H1 (cell line): Measurements from ENCODE around the gene PKIB. TPM values are rescaled to one million over a fixed set of nuclear protein-coding genes. Genes with fewer than 3 reads are reported as not detected.

Experiments
- CTCF ChIA-PET: fragments of 300-600 bp; sonication (Branson Sonifier 250); formaldehyde crosslinking; loops from one replicate; lab custom pipeline; 2021; ENCODE audit not compliant: partially characterized antibody; lab: Charles Lee
- POLR2A ChIA-PET: fragments of 300-600 bp; sonication (Branson Sonifier 250); formaldehyde crosslinking; loops from one replicate; lab custom pipeline; 2021; ENCODE audit warnings: inconsistent platforms; ENCODE audit not compliant: partially characterized antibody; lab: Charles Lee
- DNase-seq, 2 experiments: peaks; one replicate each; pipeline versions ENCODE4 v3.0.0 to v3.0.0-alpha.2; 2010 to 2022; ENCODE audit warnings: low spot score in 2 of 2, low read depth in 1 of 2, mixed read lengths in 1 of 2
- FAIRE-seq: peaks from 2 replicates; lab custom pipeline; 2011; peaks lifted over from hg19 to GRCh38; lab: Jason Lieb, UNC
- H2AFZ ChIP-seq: 2 replicates; pipeline ENCODE4 v1.8.1; 2012; ENCODE audit warnings: low read length, inconsistent platforms
- H2AK5ac ChIP-seq: 2 replicates; pipeline ENCODE4 v1.6.1; 2013; ENCODE audit warnings: low read depth, low read length
- H2BK120ac ChIP-seq: replicated peaks from 2 replicates; pipeline ENCODE3; 2013; ENCODE audit warnings: low read depth, low read length, inconsistent platforms
- H2BK12ac ChIP-seq: 2 replicates; pipeline ENCODE4 v1.6.1; 2013; ENCODE audit warnings: low read depth, low read length
- H2BK15ac ChIP-seq: 2 replicates; pipeline ENCODE4 v1.6.1; 2013; ENCODE audit warnings: low read length
- H2BK20ac ChIP-seq: 2 replicates; pipeline ENCODE4 v1.6.1; 2013; ENCODE audit warnings: low read length
- H2BK5ac ChIP-seq: 2 replicates; pipeline ENCODE4 v1.6.1; 2013; ENCODE audit warnings: low read depth, low read length
- H3K14ac ChIP-seq: 2 replicates; pipeline ENCODE4 v1.6.1; 2013; ENCODE audit warnings: inconsistent platforms; ENCODE audit not compliant: insufficient read length
- H3K18ac ChIP-seq: 2 replicates; pipeline ENCODE4 v1.6.1; 2013; ENCODE audit warnings: low read length; ENCODE audit errors: extremely low read depth
- H3K23ac ChIP-seq: 2 replicates; pipeline ENCODE4 v1.6.1; 2013; ENCODE audit warnings: inconsistent platforms; ENCODE audit not compliant: insufficient read length
- H3K23me2 ChIP-seq: 2 replicates; pipeline ENCODE4 v1.6.1; 2013; ENCODE audit warnings: low read depth, low read length
- H3K27ac ChIP-seq: 2 replicates; pipeline ENCODE4 v1.6.1; 2011; ENCODE audit warnings: low read depth, low read length, inconsistent platforms
- H3K27me3 ChIP-seq, 4 experiments: replicated peaks in 1 of 4; 1 replicate in 1 of 4; 2 replicates in 3 of 4; pipeline versions ENCODE4 v1.6.1 to v1.8.1; 2011 to 2013; ENCODE audit warnings: low read length in 3 of 4, mild to moderate bottlenecking in 3 of 4, inconsistent platforms in 2 of 4, mixed read lengths in 2 of 4, moderate library complexity in 1 of 4; ENCODE audit not compliant: control insufficient read depth in 3 of 4, insufficient read depth in 3 of 4; ENCODE audit errors: extremely low read depth in 1 of 4
- H3K36me3 ChIP-seq, 4 experiments: 2 replicates each; pipeline versions ENCODE4 v1.6.1 to v1.8.1; 2011 to 2013; ENCODE audit warnings: mild to moderate bottlenecking in 4 of 4, low read length in 3 of 4, moderate library complexity in 2 of 4, control low read depth in 1 of 4, inconsistent platforms in 1 of 4; ENCODE audit not compliant: insufficient read depth in 4 of 4, control insufficient read depth in 2 of 4
- H3K4ac ChIP-seq: replicated peaks from 2 replicates; pipeline ENCODE3; 2013; ENCODE audit warnings: low read length, low read depth, mixed read lengths, inconsistent platforms; ENCODE audit not compliant: insufficient read length
- H3K4me1 ChIP-seq, 4 experiments: replicated peaks in 1 of 4; 1 replicate in 1 of 4; 2 replicates in 3 of 4; pipeline versions ENCODE4 v1.6.1 to v1.8.1; 2011 to 2013; ENCODE audit warnings: low read length in 3 of 4, inconsistent platforms in 2 of 4, mixed read lengths in 1 of 4; ENCODE audit not compliant: insufficient read depth in 4 of 4, control insufficient read depth in 3 of 4
- H3K4me2 ChIP-seq, 2 experiments: 2 replicates each; pipeline versions ENCODE4 v1.6.1 to v1.8.1; 2011 to 2013; ENCODE audit warnings: low read depth in 2 of 2, low read length in 2 of 2, control low read depth in 1 of 2, inconsistent platforms in 1 of 2, mild to moderate bottlenecking in 1 of 2; ENCODE audit not compliant: insufficient read depth in 1 of 2
- H3K4me3 ChIP-seq, 4 experiments: fragments of 200-600, 300-600 bp in 1 of 4; sonication (generic), shearing (Covaris generic), sonication (Bioruptor Twin) in 1 of 4; 2 replicates each; pipeline versions ENCODE4 v1.5.1 to v1.8.1; 2011 to 2016; ENCODE audit warnings: low read length in 4 of 4, low read depth in 3 of 4, control low read depth in 2 of 4, inconsistent platforms in 2 of 4, mild to moderate bottlenecking in 2 of 4, mixed read lengths in 1 of 4, moderate library complexity in 1 of 4; ENCODE audit not compliant: insufficient read depth in 2 of 4; ENCODE audit errors: extremely low read depth in 1 of 4
- H3K56ac ChIP-seq: replicated peaks from 2 replicates; pipeline ENCODE3; 2013; ENCODE audit warnings: low read depth, mild to moderate bottlenecking, mixed read lengths, low read length, inconsistent platforms; ENCODE audit not compliant: insufficient read length
- H3K79me1 ChIP-seq: 2 replicates; pipeline ENCODE4 v1.6.1; 2013; ENCODE audit warnings: low read depth, low read length, control low read depth
- H3K79me2 ChIP-seq, 2 experiments: 2 replicates each; pipeline versions ENCODE4 v1.6.1 to v1.8.1; 2012 to 2013; ENCODE audit warnings: low read length in 2 of 2, mild to moderate bottlenecking in 2 of 2, inconsistent platforms in 1 of 2; ENCODE audit not compliant: insufficient read depth in 2 of 2, control insufficient read depth in 1 of 2
- H3K9ac ChIP-seq, 4 experiments: replicated peaks in 1 of 4; 1 replicate in 1 of 4; 2 replicates in 3 of 4; pipeline versions ENCODE4 v1.6.1 to v1.8.1; 2011 to 2013; ENCODE audit warnings: low read depth in 3 of 4, low read length in 3 of 4, control low read depth in 2 of 4, mild to moderate bottlenecking in 2 of 4, moderate library complexity in 2 of 4, inconsistent platforms in 1 of 4; ENCODE audit errors: extremely low read depth in 1 of 4
- H3K9me3 ChIP-seq, 2 experiments: 2 replicates each; pipeline versions ENCODE4 v1.6.1 to v1.8.1; 2012 to 2013; ENCODE audit warnings: mild to moderate bottlenecking in 2 of 2, moderate library complexity in 2 of 2, control low read depth in 1 of 2, inconsistent platforms in 1 of 2, low read depth in 1 of 2, low read length in 1 of 2, mixed read lengths in 1 of 2; ENCODE audit not compliant: insufficient read depth in 2 of 2
- H4K20me1 ChIP-seq, 2 experiments: replicated peaks in 1 of 2; 2 replicates each; pipeline versions ENCODE3 to v1.8.1; 2011 to 2013; ENCODE audit warnings: inconsistent platforms in 2 of 2, low read length in 2 of 2, mild to moderate bottlenecking in 1 of 2; ENCODE audit not compliant: insufficient read depth in 2 of 2, control insufficient read depth in 1 of 2
- H4K5ac ChIP-seq: 2 replicates; pipeline ENCODE4 v1.6.1; 2013; ENCODE audit warnings: low read length, low read depth, mixed read lengths, inconsistent platforms; ENCODE audit not compliant: insufficient read length
- H4K8ac ChIP-seq: 2 replicates; pipeline ENCODE4 v1.8.0; 2013; ENCODE audit warnings: mild to moderate bottlenecking, moderate library complexity, low read length, inconsistent platforms; ENCODE audit not compliant: insufficient read depth; ENCODE audit errors: extremely low read depth
- H4K91ac ChIP-seq: replicated peaks from 2 replicates; pipeline ENCODE3; 2013; ENCODE audit warnings: low read length, mixed read lengths, inconsistent platforms; ENCODE audit not compliant: insufficient read length
- BRCA1 ChIP-seq: IDR thresholded peaks from 2 replicates; pipeline ENCODE4 v1.6.1; 2012; ENCODE audit warnings: low read depth, low read length, improper control_type of control experiment
- CBX5 ChIP-seq: fragments of 300-800, 300-1000 bp; sonication (generic); IDR thresholded peaks from 2 replicates; pipeline ENCODE4 v1.7.1; 2016; ENCODE audit warnings: antibody characterized with exemption, low read length, low read depth
- CBX8 ChIP-seq: fragments of 300-800, 300-1000 bp; sonication (generic); IDR thresholded peaks from 2 replicates; pipeline ENCODE4 v1.7.1; 2016; ENCODE audit warnings: low read depth, low read length, borderline replicate concordance
- CEBPB ChIP-seq: IDR thresholded peaks from 2 replicates; pipeline ENCODE4 v1.6.1; 2012; ENCODE audit warnings: low read depth, low read length
- FOSL1 ChIP-seq: IDR thresholded peaks from 2 replicates; pipeline ENCODE4 v1.6.1; 2011; ENCODE audit warnings: mild to moderate bottlenecking, low read depth, low read length, moderate library complexity; ENCODE audit not compliant: insufficient read depth
- HDAC2 ChIP-seq, 2 experiments: fragments of 300-600 bp in 1 of 2; sonication (generic) in 1 of 2; IDR thresholded peaks; 2 replicates each; pipeline ENCODE4 v1.6.1; 2011 to 2012; ENCODE audit warnings: low read depth in 2 of 2, low read length in 2 of 2, mild to moderate bottlenecking in 2 of 2, moderate library complexity in 2 of 2, borderline replicate concordance in 1 of 2, inconsistent platforms in 1 of 2
- JUND ChIP-seq: IDR thresholded peaks from 2 replicates; pipeline ENCODE4 v1.6.1; 2011; ENCODE audit warnings: mild to moderate bottlenecking, improper control_type of control experiment, low read length
- MAFK ChIP-seq: IDR thresholded peaks from 2 replicates; pipeline ENCODE4 v1.6.1; 2012; ENCODE audit warnings: low read depth, mild to moderate bottlenecking, improper control_type of control experiment, low read length
- NANOG ChIP-seq: IDR thresholded peaks from 2 replicates; pipeline ENCODE4 v1.6.1; 2011; ENCODE audit warnings: low read length, low read depth, mild to moderate bottlenecking, inconsistent platforms; ENCODE audit not compliant: insufficient read depth, poor library complexity, severe bottlenecking
- POLR2A ChIP-seq, 2 experiments: IDR thresholded peaks; 1 replicate in 1 of 2; 2 replicates in 1 of 2; pipeline ENCODE4 v1.6.1; 2011; ENCODE audit warnings: low read depth in 2 of 2, low read length in 2 of 2, mild to moderate bottlenecking in 2 of 2; ENCODE audit errors: control extremely low read depth in 1 of 2
- RBBP5 ChIP-seq: IDR thresholded peaks from 2 replicates; pipeline ENCODE4 v1.7.1; 2012; ENCODE audit warnings: low read depth, mild to moderate bottlenecking, inconsistent platforms, low read length, moderate library complexity, borderline replicate concordance
- RFX5 ChIP-seq: IDR thresholded peaks from 2 replicates; pipeline ENCODE4 v1.6.1; 2011; ENCODE audit warnings: low read depth, low read length, improper control_type of control experiment, borderline replicate concordance
- SIX5 ChIP-seq: IDR thresholded peaks from 2 replicates; pipeline ENCODE4 v1.6.1; 2011; ENCODE audit warnings: mild to moderate bottlenecking, low read depth, low read length
- SP4 ChIP-seq: IDR thresholded peaks from 2 replicates; pipeline ENCODE4 v1.6.1; 2012; ENCODE audit warnings: low read length, inconsistent platforms
- TEAD4 ChIP-seq: IDR thresholded peaks from 2 replicates; pipeline ENCODE4 v1.6.1; 2012; ENCODE audit warnings: low read depth, low read length, inconsistent platforms, mixed read lengths
- ZNF274 ChIP-seq: IDR thresholded peaks from 2 replicates; pipeline ENCODE4 v1.7.0; 2012; ENCODE audit warnings: low read length, borderline replicate concordance; ENCODE audit errors: extremely low read depth
- WGBS, 2 experiments: shearing (Covaris generic) in 1 of 2; methylation state at CpG; one replicate each; pipeline versions ENCODE4 v1.1.6 to v1.1.7; 2013 to 2015; ENCODE audit warnings: low lambda C conversion rate in 2 of 2, mixed read lengths in 2 of 2, inconsistent platforms in 1 of 2, low coverage in 1 of 2, missing lambda C conversion rate in 1 of 2; ENCODE audit not compliant: insufficient replicate concordance in 2 of 2, insufficient coverage in 1 of 2, insufficient read length in 1 of 2; ENCODE audit errors: extremely low coverage in 1 of 2, missing lambda C conversion rate in 1 of 2; 5-methylcytosine and 5-hydroxymethylcytosine counted together
- polyA plus RNA-seq, 7 experiments: library from polyadenylated mRNA; depleted of rRNA in 3 of 7; stranded (reverse) in 5 of 7; unstranded in 2 of 7; fragments of >200 nt in 5 of 7; fragments of 200-250 nt in 2 of 7; gene quantifications; 1 replicate in 5 of 7; 2 replicates in 1 of 7; 4 replicates in 1 of 7; pipeline versions ENCODE4 v1.2.1 to v1.2.3, GENCODE V29; 2011 to 2013; ENCODE audit warnings: missing spikeins in 2 of 7, mixed read lengths in 2 of 7
- total RNA-seq: library from RNA; stranded (reverse); fragmentation: NEBNext Ultra II Directional; extraction: Animal tissue kit (Norgen Biotek cat#: 25700); gene quantifications from 2 replicates; pipeline ENCODE4 v1.2.1, GENCODE V29; 2021

Gene PKIB
- total and polyA plus RNA-seq, 2 of the 8 experiments (the other 6 are each of a cell fraction or from before 2014, with no cell fraction given): 13.5 to 73.3 TPM

GRCh38 chr6:122713138-122713537 lies 102.9 kb downstream of the PKIB start:
- POLR2A ChIA-PET: interaction anchor here (0.9 kb wide), 1 partner anchor 20 kb away, joined by 3 read pairs; no protein-coding TSS in a partner anchor
- Histone ChIP-seq H3K4me1 (peaks cover 0 to 4% (median 0%) of the 10 kb centered on the region in 4 experiments; a peak in 1 of 7 replicates), H2BK20ac (no peak overlapping the region), H3K27me3 (no peaks in the 10 kb centered on the region), H4K91ac (no peak overlapping the region), H3K9me3 (no peaks in the 10 kb centered on the region), H3K9ac (no peak overlapping the region), H3K36me3 (no peaks in the 10 kb centered on the region), H2BK5ac (no peak overlapping the region), H4K5ac (no peak overlapping the region), H3K23ac (no peak overlapping the region), H3K18ac (no peak overlapping the region), H2AFZ (no peak overlapping the region), H3K56ac (no peak overlapping the region), H2AK5ac (no peak overlapping the region), H3K4me2 (no peak overlapping the region), H2BK15ac (no peak overlapping the region), H4K20me1 (no peaks in the 10 kb centered on the region), H3K27ac (no peak overlapping the region), H2BK12ac (no peak overlapping the region), H3K79me2 (no peaks in the 10 kb centered on the region), H4K8ac (no peak overlapping the region), H2BK120ac (no peak overlapping the region), H3K79me1 (no peaks in the 10 kb centered on the region), H3K4me3 (no peak overlapping the region), H3K23me2 (no peaks in the 10 kb centered on the region), H3K4ac (no peak overlapping the region), H3K14ac (no peak overlapping the region)
- DNase-seq (no peak), FAIRE-seq (no peak)
- 91% methylated on average over 3 of the region's 3 CpGs; no CpG with 5 or more reads in 1 of the 2 experiments for WGBS, 2 experiments
- CTCF ChIA-PET: interaction anchor here (1.0 to 3.3 kb wide), 8 partner anchors 10 to 221 kb away, joined by 3 to 11 read pairs (median 6); no protein-coding TSS in a partner anchor
- TF ChIP-seq FOSL1 (no peak), SP4 (no peak), RBBP5 (no peak), HDAC2 (IDR thresholded peaks at IDR 0.05; ENCODE audit: borderline replicate concordance in 1 of 2, low read depth in 2 of 2, low read length in 2 of 2) (no peak), RFX5 (no peak), BRCA1 (no peak), TEAD4 (no peak), NANOG (no peak), CBX8 (no peak), CBX5 (no peak), SIX5 (no peak), MAFK (no peak), ZNF274 (no peak), CEBPB (no peak), POLR2A (IDR thresholded peaks at IDR 0.05; ENCODE audit: control extremely low read depth in 1 of 2, low read depth in 2 of 2, low read length in 2 of 2) (no peak), JUND (no peak)
